GM12878 (cell line): ENCODE data around the gene NUP62. TPM values are rescaled to one million over a fixed set of nuclear protein-coding genes. Genes with fewer than 3 reads are reported as not detected.

Experiments used
- BACH1 ChIP-seq: fragments of 450-650 bp; IDR thresholded peaks from 2 replicates; pipeline ENCODE4 v1.6.1; 2017; ENCODE audit warnings: mild to moderate bottlenecking, borderline replicate concordance
- BCL11A ChIP-seq: IDR thresholded peaks from 2 replicates; pipeline ENCODE4 v1.6.1; 2011; ENCODE audit warnings: low read depth, low read length
- CREB1 ChIP-seq: IDR thresholded peaks from 2 replicates; pipeline ENCODE4 v1.6.1; 2012; ENCODE audit warnings: low read depth, mild to moderate bottlenecking, inconsistent platforms
- GATAD2B ChIP-seq: fragments of 450-650 bp; conservative IDR thresholded peaks from 2 replicates; pipeline ENCODE4 v1.6.1; 2017; ENCODE audit warnings: low read depth, mild to moderate bottlenecking, moderate library complexity
- MYB ChIP-seq: fragments of 150-350 bp; IDR thresholded peaks from 2 replicates; pipeline ENCODE4 v1.6.1; 2014; ENCODE audit warnings: mild to moderate bottlenecking, low read depth, low read length, borderline replicate concordance
- NBN ChIP-seq: fragments of 450-650 bp; IDR thresholded peaks from 2 replicates; pipeline ENCODE4 v1.6.1; 2016
- RAD21 ChIP-seq: IDR thresholded peaks from 2 replicates; pipeline ENCODE4 v1.6.1; 2011; ENCODE audit warnings: mild to moderate bottlenecking, low read depth, low read length, moderate library complexity; ENCODE audit not compliant: insufficient read depth
- RELB ChIP-seq: fragments of 450-650 bp; IDR thresholded peaks from 2 replicates; pipeline ENCODE4 v1.6.1; 2017; ENCODE audit warnings: low read depth, mild to moderate bottlenecking, moderate library complexity
- SIX5 ChIP-seq: IDR thresholded peaks from 2 replicates; pipeline ENCODE4 v1.6.1; 2011; ENCODE audit warnings: mild to moderate bottlenecking, low read depth, low read length, moderate library complexity; ENCODE audit not compliant: severe bottlenecking
- SPI1 ChIP-seq: IDR thresholded peaks from 2 replicates; pipeline ENCODE4 v1.6.1; 2011; ENCODE audit warnings: low read depth, mild to moderate bottlenecking, low read length, moderate library complexity, borderline replicate concordance; ENCODE audit not compliant: insufficient read depth
- SREBF2 ChIP-seq: IDR thresholded peaks from 2 replicates; pipeline ENCODE4 v1.6.1; 2012; ENCODE audit warnings: mild to moderate bottlenecking, low read length
- TARDBP ChIP-seq: IDR thresholded peaks from 2 replicates; pipeline ENCODE4 v1.6.1; 2016; ENCODE audit warnings: borderline replicate concordance
- TCF7 ChIP-seq: IDR thresholded peaks from 2 replicates; pipeline ENCODE4 v1.6.1; 2014; ENCODE audit warnings: antibody characterized with exemption, borderline replicate concordance
- ZSCAN29 ChIP-seq: fragments of 450-650 bp; IDR thresholded peaks from 2 replicates; pipeline ENCODE4 v1.6.1; 2017; ENCODE audit warnings: mild to moderate bottlenecking, moderate library complexity
- polyA plus RNA-seq, 11 experiments: library from polyadenylated mRNA; depleted of rRNA in 4 of 11; unstranded in 6 of 11; stranded (reverse) in 5 of 11; fragments of >200 nt; fragmentation: Nextera tagmentation in 4 of 11; fragmentation: Illumina TruSeq in 1 of 11; extraction: Ambion mirVana in 4 of 11; extraction: Trizol in 1 of 11; gene quantifications; 1 replicate in 1 of 11; 2 replicates in 10 of 11; pipeline versions ENCODE4 v1.2.1 to v1.2.3, GENCODE V29; 2011 to 2016; ENCODE audit warnings: inconsistent platforms in 2 of 11, missing spikeins in 2 of 11, low read depth in 1 of 11
- total RNA-seq, 4 experiments: library from RNA; depleted of rRNA in 3 of 4; stranded (reverse); fragments of >200 nt in 3 of 4; fragmentation: Illumina TruSeq in 1 of 4; extraction: Trizol in 1 of 4; gene quantifications; 2 replicates each; pipeline versions ENCODE4 v1.2.1 to v1.2.3, GENCODE V29; 2013 to 2021

The NUP62 gene
- total and polyA plus RNA-seq, 10 of the 15 experiments (the other 5 are each of a cell fraction or from before 2014, with no cell fraction given): 19.5 to 110 (median 66.9) TPM

DNA sequence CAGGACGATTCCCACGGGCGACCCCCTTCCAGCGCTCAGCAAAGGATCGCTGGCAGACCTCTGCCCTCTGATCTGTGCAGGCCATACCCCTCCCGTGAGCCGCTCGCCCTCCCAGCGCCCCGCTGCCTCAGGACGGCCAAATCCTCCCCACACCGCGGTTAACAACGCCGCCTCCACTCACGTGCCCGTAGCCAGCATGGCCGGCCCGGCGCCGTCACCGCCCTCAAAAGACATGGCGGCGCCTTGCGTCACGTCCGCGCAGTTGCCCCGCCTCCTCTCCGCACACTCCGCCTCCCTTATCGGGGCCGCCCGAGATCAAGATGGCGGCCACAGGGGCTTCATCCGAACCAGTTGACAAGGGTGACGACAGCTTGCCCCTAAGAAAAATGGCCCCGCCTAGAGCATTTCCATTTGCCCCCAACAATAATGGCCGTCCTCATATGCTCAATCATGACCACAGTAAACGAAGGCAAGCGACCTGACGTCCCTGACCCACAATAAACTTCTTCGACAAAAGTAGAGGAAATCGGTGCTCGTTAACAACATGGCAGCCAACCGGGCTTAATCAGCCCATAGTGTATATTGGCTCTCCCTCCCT lies 52.8 kb downstream of the NUP62 start (continued):
- TF ChIP-seq RAD21 (no peak), BACH1 (peak; percentile 35), SIX5 (peak; percentile 89), RELB (peak; percentile 81), CREB1 (peak; percentile 97), GATAD2B (0 out of 2 replicates have a peak, but pooled peaks have one; percentile 28), SREBF2 (no peak), ZSCAN29 (no peak), MYB (0 out of 2 replicates have a peak, but pooled peaks have one; percentile 21), TCF7 (no peak), NBN (peak; percentile 66; the same call in 1 of the 2 replicates), BCL11A (no peak), TARDBP (no peak; the same call in 1 of the 2 replicates), SPI1 (no peak)
